Measurements from ENCODE around the gene TCF25.

GRCh38 chr16:89923640-89924296, 50.4 kb downstream of the TCF25 start:
- TF ChIP-seq, protein P1, sequence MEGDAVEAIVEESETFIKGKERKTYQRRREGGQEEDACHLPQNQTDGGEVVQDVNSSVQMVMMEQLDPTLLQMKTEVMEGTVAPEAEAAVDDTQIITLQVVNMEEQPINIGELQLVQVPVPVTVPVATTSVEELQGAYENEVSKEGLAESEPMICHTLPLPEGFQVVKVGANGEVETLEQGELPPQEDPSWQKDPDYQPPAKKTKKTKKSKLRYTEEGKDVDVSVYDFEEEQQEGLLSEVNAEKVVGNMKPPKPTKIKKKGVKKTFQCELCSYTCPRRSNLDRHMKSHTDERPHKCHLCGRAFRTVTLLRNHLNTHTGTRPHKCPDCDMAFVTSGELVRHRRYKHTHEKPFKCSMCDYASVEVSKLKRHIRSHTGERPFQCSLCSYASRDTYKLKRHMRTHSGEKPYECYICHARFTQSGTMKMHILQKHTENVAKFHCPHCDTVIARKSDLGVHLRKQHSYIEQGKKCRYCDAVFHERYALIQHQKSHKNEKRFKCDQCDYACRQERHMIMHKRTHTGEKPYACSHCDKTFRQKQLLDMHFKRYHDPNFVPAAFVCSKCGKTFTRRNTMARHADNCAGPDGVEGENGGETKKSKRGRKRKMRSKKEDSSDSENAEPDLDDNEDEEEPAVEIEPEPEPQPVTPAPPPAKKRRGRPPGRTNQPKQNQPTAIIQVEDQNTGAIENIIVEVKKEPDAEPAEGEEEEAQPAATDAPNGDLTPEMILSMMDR (conservative IDR thresholded peaks at IDR 0.05), result no peak
- no peak for TF ChIP-seq ZFX (IDR thresholded peaks at IDR 0.05)

Data from C4-2B (cell line).